ENCODE measurements around the gene MYO3B. TPM values are rescaled to one million over a fixed set of nuclear protein-coding genes. Genes with fewer than 3 reads are reported as not detected.

MYO3B gene
- polyA plus RNA-seq, 1 donor (not counting 4 experiments of a cell fraction or from before 2014, with no cell fraction given): 4.4 TPM

DNA sequence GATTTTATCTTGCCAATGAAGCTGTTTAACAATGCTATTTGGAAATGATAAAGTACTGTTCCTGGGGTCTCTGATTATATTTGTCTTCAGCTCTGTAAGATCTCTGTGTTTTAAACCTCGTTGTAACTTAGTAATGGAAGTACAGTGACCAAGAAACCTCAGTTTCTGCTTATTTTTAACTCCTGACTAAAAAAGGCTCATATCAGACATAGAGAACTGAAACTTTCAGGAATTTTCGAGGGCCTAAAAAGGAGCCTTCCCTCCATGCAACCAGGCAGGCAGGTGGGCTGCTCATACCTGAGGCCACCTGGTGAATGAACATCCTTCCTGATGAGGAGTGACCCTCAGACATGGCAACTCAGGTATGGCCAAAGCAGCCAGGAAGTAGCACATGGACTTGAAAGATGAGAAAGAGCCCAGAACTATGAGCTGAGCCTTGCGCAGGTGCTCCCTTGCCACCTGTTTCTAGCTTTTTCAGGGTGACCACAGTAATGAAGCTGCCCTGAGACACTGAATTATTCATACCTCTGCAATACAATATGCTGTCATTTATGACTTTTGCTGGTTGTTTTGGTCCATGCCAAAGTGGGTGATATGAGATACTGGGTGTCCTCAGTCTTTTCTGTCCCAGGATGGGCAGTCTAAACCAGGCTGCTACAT, 23.9 kb downstream of the MYO3B start:
- no peak for DNase-seq (ENCODE audit: low read depth, low spot score)
- H3K27me3 ChIP-seq (ENCODE audit: control insufficient read depth, extremely low read depth, insufficient read depth, low read length): no peaks in the 10 kb centered on the region
- no peaks in the 10 kb centered on the region for H3K9me3 ChIP-seq (ENCODE audit: control insufficient read depth, low read depth, low read length)
- H3K4me2 ChIP-seq (ENCODE audit: control insufficient read depth, extremely low read depth, insufficient read depth, low read depth, low read length): no peak overlapping the region
- H3K27ac ChIP-seq (ENCODE audit: control insufficient read depth, insufficient read depth, low read length): no peak overlapping the region
- dilution Hi-C loops (cut with MboI; ENCODE audit: extremely low pct_ligation_motif_present, low sequenced_read_pairs): no loop called here
- no peaks in the 10 kb centered on the region for H3K4me1 ChIP-seq (ENCODE audit: control insufficient read depth, extremely low read depth, insufficient read depth, low read length)
- no peaks in the 10 kb centered on the region for H3K79me2 ChIP-seq (ENCODE audit: control insufficient read depth, insufficient read depth, low read length)
- no peak overlapping the region for H3K4me3 ChIP-seq (ENCODE audit: control insufficient read depth in 2 of 3, extremely low read depth in 1 of 3, insufficient read depth in 2 of 3, low read depth in 1 of 3, low read length in 3 of 3)
- TF ChIP-seq, protein P1, sequence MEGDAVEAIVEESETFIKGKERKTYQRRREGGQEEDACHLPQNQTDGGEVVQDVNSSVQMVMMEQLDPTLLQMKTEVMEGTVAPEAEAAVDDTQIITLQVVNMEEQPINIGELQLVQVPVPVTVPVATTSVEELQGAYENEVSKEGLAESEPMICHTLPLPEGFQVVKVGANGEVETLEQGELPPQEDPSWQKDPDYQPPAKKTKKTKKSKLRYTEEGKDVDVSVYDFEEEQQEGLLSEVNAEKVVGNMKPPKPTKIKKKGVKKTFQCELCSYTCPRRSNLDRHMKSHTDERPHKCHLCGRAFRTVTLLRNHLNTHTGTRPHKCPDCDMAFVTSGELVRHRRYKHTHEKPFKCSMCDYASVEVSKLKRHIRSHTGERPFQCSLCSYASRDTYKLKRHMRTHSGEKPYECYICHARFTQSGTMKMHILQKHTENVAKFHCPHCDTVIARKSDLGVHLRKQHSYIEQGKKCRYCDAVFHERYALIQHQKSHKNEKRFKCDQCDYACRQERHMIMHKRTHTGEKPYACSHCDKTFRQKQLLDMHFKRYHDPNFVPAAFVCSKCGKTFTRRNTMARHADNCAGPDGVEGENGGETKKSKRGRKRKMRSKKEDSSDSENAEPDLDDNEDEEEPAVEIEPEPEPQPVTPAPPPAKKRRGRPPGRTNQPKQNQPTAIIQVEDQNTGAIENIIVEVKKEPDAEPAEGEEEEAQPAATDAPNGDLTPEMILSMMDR (optimal IDR thresholded peaks at IDR 0.05 in 1 of 3, IDR thresholded peaks at IDR 0.05 in 1 of 3, conservative IDR thresholded peaks at IDR 0.05 in 1 of 3; ENCODE audit: extremely low read depth in 1 of 3, insufficient read depth in 2 of 3, low read length in 3 of 3): no peak
- no peak for TF ChIP-seq EZH2 (IDR thresholded peaks at IDR 0.05; ENCODE audit: low read length)
- FAIRE-seq: no peak
- H3K9me1 ChIP-seq (ENCODE audit: control insufficient read depth, extremely low read depth, insufficient read depth, low read length): no peaks in the 10 kb centered on the region
- no peak overlapping the region for H3K9ac ChIP-seq (ENCODE audit: control insufficient read depth, extremely low read depth, insufficient read depth, low read length)
- no peak overlapping the region for H2AFZ ChIP-seq (ENCODE audit: control insufficient read depth, low read length)
- H4K20me1 ChIP-seq (ENCODE audit: control insufficient read depth, extremely low read depth, insufficient read depth, low read length): no peaks in the 10 kb centered on the region
- peaks cover 0 to 4% of the 10 kb centered on the region in 2 experiments for H3K36me3 ChIP-seq (ENCODE audit: control insufficient read depth in 2 of 2, extremely low read depth in 1 of 2, insufficient read depth in 2 of 2, low read length in 2 of 2)

DNA sequence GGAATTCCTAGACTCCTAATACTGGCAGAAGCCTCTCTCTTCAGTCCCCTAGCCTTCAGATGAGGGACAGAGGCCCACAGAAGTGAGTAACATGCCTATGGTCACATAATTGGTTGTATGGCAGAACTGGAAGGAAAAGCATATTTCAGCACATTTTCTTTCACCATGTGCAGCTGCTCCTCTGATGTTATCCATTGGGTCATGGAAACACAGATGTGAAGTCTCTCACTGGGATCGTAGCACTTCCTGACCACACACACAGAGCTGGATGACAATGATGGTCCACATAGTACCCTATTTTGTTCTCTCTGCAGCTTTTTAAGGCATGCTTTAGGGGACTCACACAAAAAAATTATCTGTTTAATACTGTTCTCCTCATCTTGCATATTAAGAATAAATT, 24.5 kb downstream of the MYO3B start:
- FAIRE-seq: no peak
- no peak overlapping the region for H3K4me3 ChIP-seq (ENCODE audit: control insufficient read depth in 2 of 3, extremely low read depth in 1 of 3, insufficient read depth in 2 of 3, low read depth in 1 of 3, low read length in 3 of 3)

More for the DNA sequence above, 24.5 kb downstream of the MYO3B start:
- Histone ChIP-seq H3K9me1 (ENCODE audit: control insufficient read depth, extremely low read depth, insufficient read depth, low read length) (no peaks in the 10 kb centered on the region), H3K9ac (ENCODE audit: control insufficient read depth, extremely low read depth, insufficient read depth, low read length) (no peak overlapping the region), H3K36me3 (ENCODE audit: control insufficient read depth in 2 of 2, extremely low read depth in 1 of 2, insufficient read depth in 2 of 2, low read length in 2 of 2) (peaks cover 0 to 4% of the 10 kb centered on the region in 2 experiments), H2AFZ (ENCODE audit: control insufficient read depth, low read length) (no peak overlapping the region), H3K4me2 (ENCODE audit: control insufficient read depth, extremely low read depth, insufficient read depth, low read depth, low read length) (no peak overlapping the region), H3K27ac (ENCODE audit: control insufficient read depth, insufficient read depth, low read length) (no peak overlapping the region), H3K4me1 (ENCODE audit: control insufficient read depth, extremely low read depth, insufficient read depth, low read length) (no peaks in the 10 kb centered on the region), H4K20me1 (ENCODE audit: control insufficient read depth, extremely low read depth, insufficient read depth, low read length) (no peaks in the 10 kb centered on the region), H3K9me3 (ENCODE audit: control insufficient read depth, low read depth, low read length) (no peaks in the 10 kb centered on the region), H3K27me3 (ENCODE audit: control insufficient read depth, extremely low read depth, insufficient read depth, low read length) (no peaks in the 10 kb centered on the region), H3K79me2 (ENCODE audit: control insufficient read depth, insufficient read depth, low read length) (no peaks in the 10 kb centered on the region)
- DNase-seq (ENCODE audit: low read depth, low spot score): no peak
- TF ChIP-seq, protein P1 (optimal IDR thresholded peaks at IDR 0.05 in 1 of 3, IDR thresholded peaks at IDR 0.05 in 1 of 3, conservative IDR thresholded peaks at IDR 0.05 in 1 of 3; ENCODE audit: extremely low read depth in 1 of 3, insufficient read depth in 2 of 3, low read length in 3 of 3): no peak
- TF ChIP-seq EZH2 (IDR thresholded peaks at IDR 0.05; ENCODE audit: low read length): no peak
- dilution Hi-C loops (cut with MboI; ENCODE audit: extremely low pct_ligation_motif_present, low sequenced_read_pairs): no loop called here
